Stimulated activated CD8-positive, alpha-beta memory T cell treated with anti-CD3 and anti-CD28 coated beads, Interleukin-4, amount 100 ng/mL, for 48 hours (primary cell): ENCODE measurements around the gene BSN.
A peak's percentile ranks its signal among the peaks of the same experiment; 100 is the strongest.

Source experiments
- DNase-seq: peaks from one replicate; pipeline ENCODE4 v3.0.0-alpha.2; 2020

The BSN gene

GRCh38 chr3:49553692-49554632 lies at the start of gene BSN:
Gene BSN, plus strand, starts transcription at chr3:49554477. Its CDS starts 126 bp downstream, at chr3:49554603.
- peak; percentile 93 for DNase-seq

GRCh38 chr3:49506906-49507305 lies 47.4 kb upstream of the BSN start:
- no peak for DNase-seq

- no peak for DNase-seq
Observed at GRCh38 chr3:49509028-49509561, 45.2 kb upstream of the BSN start.

- no peak for DNase-seq
Observed at GRCh38 chr3:49511639-49512038, 42.6 kb upstream of the BSN start.

GRCh38 chr3:49512781-49513355 lies 41.4 kb upstream of the BSN start:
- DNase-seq = no peak

- DNase-seq = no peak
Observed at GRCh38 chr3:49513494-49514124, 40.7 kb upstream of the BSN start.

- no peak for DNase-seq
Observed at GRCh38 chr3:49518016-49518415, 36.3 kb upstream of the BSN start.

GRCh38 chr3:49518441-49518840 lies 35.8 kb upstream of the BSN start:
- no peak for DNase-seq

- DNase-seq = no peak
Observed at GRCh38 chr3:49519296-49519695, 35.0 kb upstream of the BSN start.

GRCh38 chr3:49519916-49520385 lies 34.3 kb upstream of the BSN start:
- DNase-seq = no peak

GRCh38 chr3:49523756-49524747 lies 30.2 kb upstream of the BSN start:
- DNase-seq = no peak

GRCh38 chr3:49529567-49529966 lies 24.7 kb upstream of the BSN start:
- no peak for DNase-seq

GRCh38 chr3:49530231-49530630 lies 24.0 kb upstream of the BSN start:
- DNase-seq = no peak

GRCh38 chr3:49530701-49531100 lies 23.6 kb upstream of the BSN start:
- no peak for DNase-seq

GRCh38 chr3:49531218-49531617 lies 23.1 kb upstream of the BSN start:
- DNase-seq = no peak

GRCh38 chr3:49531715-49532114 lies 22.6 kb upstream of the BSN start:
- peak; percentile 45 for DNase-seq

- no peak for DNase-seq
Observed at GRCh38 chr3:49533031-49533430, 21.2 kb upstream of the BSN start.

GRCh38 chr3:49533786-49534519 lies 20.3 kb upstream of the BSN start:
- DNase-seq = no peak

- DNase-seq = no peak
Observed at GRCh38 chr3:49534581-49535441, 19.5 kb upstream of the BSN start.
